SU-DHL-6 (cell line): ENCODE measurements around the gene EFTUD2.

Experiments used
- H2AFZ ChIP-seq: fragments of 200-600 bp; sonication (generic); 2 replicates; pipeline ENCODE4 v1.6.1; 2014; ENCODE audit warnings: low read depth, mild to moderate bottlenecking, moderate library complexity, mixed read lengths, antibody characterized with exemption, low read length; ENCODE audit not compliant: severe bottlenecking
- H3F3A ChIP-seq: fragments of 200-600 bp; shearing (Covaris generic); 2 replicates; pipeline ENCODE4 v1.6.0; 2016; ENCODE audit warnings: antibody characterized with exemption, mild to moderate bottlenecking; ENCODE audit not compliant: insufficient read depth
- H3K27ac ChIP-seq: fragments of 200-600 bp; sonication (generic); 2 replicates; pipeline ENCODE4 v1.5.1; 2016; ENCODE audit warnings: low read depth, mild to moderate bottlenecking, low read length, moderate library complexity, mixed read lengths
- H3K27me3 ChIP-seq: fragments of 200-600 bp; sonication (generic), shearing (Covaris generic); 2 replicates; pipeline ENCODE4 v1.6.0; 2014; ENCODE audit warnings: mild to moderate bottlenecking, low read length
- H3K36me3 ChIP-seq: fragments of 200-600 bp; sonication (generic); 2 replicates; pipeline ENCODE4 v1.6.1; 2014; ENCODE audit warnings: mild to moderate bottlenecking, low read length, mixed read lengths
- H3K4me2 ChIP-seq: fragments of 300-600, 200-600 bp; shearing (Covaris generic), sonication (generic); 2 replicates; pipeline ENCODE4 v1.6.0; 2014; ENCODE audit warnings: low read length, low read depth, mild to moderate bottlenecking; ENCODE audit not compliant: poor library complexity, severe bottlenecking
- H3K4me3 ChIP-seq: fragments of 200-600 bp; sonication (generic); 2 replicates; pipeline ENCODE4 v1.5.1; 2014; ENCODE audit warnings: antibody characterized with exemption, low read length, mild to moderate bottlenecking, mixed read lengths; ENCODE audit not compliant: insufficient read depth, poor library complexity, severe bottlenecking
- H3K79me2 ChIP-seq: fragments of 200-600 bp; sonication (generic); 2 replicates; pipeline ENCODE4 v1.6.1; 2014; ENCODE audit warnings: mild to moderate bottlenecking, low read length, moderate library complexity; ENCODE audit not compliant: insufficient read depth
- H3K9ac ChIP-seq: fragments of 200-600 bp; sonication (generic); 2 replicates; pipeline ENCODE4 v1.7.0; 2014; ENCODE audit warnings: mild to moderate bottlenecking, low read length
- H3K9me2 ChIP-seq: fragments of 200-600 bp; sonication (generic); replicated peaks from 2 replicates; pipeline ENCODE4 v1.6.1; 2014; ENCODE audit warnings: low read length; ENCODE audit not compliant: insufficient read depth
- H3K9me3 ChIP-seq: fragments of 200-600 bp; sonication (generic); 2 replicates; pipeline ENCODE4 v1.6.1; 2014; ENCODE audit warnings: low read length, mixed read lengths; ENCODE audit not compliant: insufficient read depth
- H4K20me1 ChIP-seq: fragments of 200-600 bp; sonication (generic); 2 replicates; pipeline ENCODE4 v1.6.1; 2014; ENCODE audit warnings: low read depth, mild to moderate bottlenecking, antibody characterized with exemption, low read length, moderate library complexity, mixed read lengths
- CTCF ChIP-seq: fragments of 200-600 bp; sonication (generic); IDR thresholded peaks from one replicate; pipeline ENCODE4 v1.5.1; 2017; ENCODE audit warnings: antibody characterized with exemption, mild to moderate bottlenecking, low read length, moderate library complexity; ENCODE audit not compliant: insufficient read depth, poor library complexity, severe bottlenecking
- EZH2phosphoT487 ChIP-seq: fragments of 200-600 bp; sonication (generic), shearing (Covaris generic); conservative IDR thresholded peaks from 2 replicates; pipeline ENCODE4 v1.6.1; 2018; ENCODE audit warnings: mild to moderate bottlenecking, antibody characterized with exemption, low read length, moderate library complexity, mixed read lengths

EFTUD2 gene

GRCh38 chr17:44875761-44876160 is 23.5 kb downstream of the EFTUD2 start:
- H3K4me2 ChIP-seq, result no peak overlapping the region
- H2AFZ ChIP-seq, result no peak overlapping the region
- no peaks in the 10 kb centered on the region for H4K20me1 ChIP-seq
- H3K79me2 ChIP-seq, result peaks cover 3% of the 10 kb centered on the region; the same call in 1 of the 2 replicates
- no peak overlapping the region for H3K4me3 ChIP-seq
- H3F3A ChIP-seq, result peaks cover 2% of the 10 kb centered on the region; the same call in 1 of the 2 replicates
- TF ChIP-seq CTCF, result no peak
- TF ChIP-seq EZH2phosphoT487, result no peak
- H3K9me2 ChIP-seq, result no peaks in the 10 kb centered on the region
- no peak overlapping the region for H3K9ac ChIP-seq
- H3K27me3 ChIP-seq, result no peaks in the 10 kb centered on the region
- H3K27ac ChIP-seq, result no peak overlapping the region
- peaks cover 33% of the 10 kb centered on the region for H3K36me3 ChIP-seq
- no peaks in the 10 kb centered on the region for H3K9me3 ChIP-seq

- no peak overlapping the region for H3K4me2 ChIP-seq
- TF ChIP-seq CTCF (no peak), EZH2phosphoT487 (no peak)
- peaks cover 23% of the 10 kb centered on the region; the same call in 1 of the 2 replicates for H3K36me3 ChIP-seq
- no peaks in the 10 kb centered on the region; the same call in 1 of the 2 replicates for H3F3A ChIP-seq
- no peak overlapping the region for H2AFZ ChIP-seq
- 0 out of 2 replicates have a peak, but pooled peaks cover 3% of the 10 kb centered on the region for H3K79me2 ChIP-seq
- H4K20me1 ChIP-seq, result no peaks in the 10 kb centered on the region
- H3K27me3 ChIP-seq, result no peaks in the 10 kb centered on the region
- no peaks in the 10 kb centered on the region for H3K9me2 ChIP-seq
- H3K9ac ChIP-seq, result no peak overlapping the region
- H3K4me3 ChIP-seq, result no peak overlapping the region
- H3K9me3 ChIP-seq, result no peaks in the 10 kb centered on the region
- H3K27ac ChIP-seq, result no peak overlapping the region
Measured at GRCh38 chr17:44872131-44872768, 27.0 kb downstream of the EFTUD2 start.

GRCh38 chr17:44871556-44871955 is 27.7 kb downstream of the EFTUD2 start:
- no peak overlapping the region for H3K4me3 ChIP-seq
- H4K20me1 ChIP-seq, result no peaks in the 10 kb centered on the region
- TF ChIP-seq CTCF, result no peak
- no peak for TF ChIP-seq EZH2phosphoT487
- H3K9me3 ChIP-seq, result no peaks in the 10 kb centered on the region
- no peaks in the 10 kb centered on the region for H3K27me3 ChIP-seq
- H3K79me2 ChIP-seq, result no peaks in the 10 kb centered on the region
- H3K9ac ChIP-seq, result no peak overlapping the region
- H2AFZ ChIP-seq, result no peak overlapping the region
- H3K4me2 ChIP-seq, result no peak overlapping the region
- no peaks in the 10 kb centered on the region; the same call in 1 of the 2 replicates for H3F3A ChIP-seq
- H3K36me3 ChIP-seq, result peaks cover 23% of the 10 kb centered on the region; the same call in 1 of the 2 replicates
- H3K27ac ChIP-seq, result no peak overlapping the region
- no peaks in the 10 kb centered on the region for H3K9me2 ChIP-seq
